Osteocyte (in vitro differentiated cells): ENCODE measurements around the gene TNK2. TPM values are rescaled to one million over a fixed set of nuclear protein-coding genes. Genes with fewer than 3 reads are reported as not detected.

ENCODE experiments used
- DNase-seq: peaks from one replicate; pipeline ENCODE4 v3.0.0; 2021; ENCODE audit warnings: mixed read lengths; ENCODE audit not compliant: unreplicated experiment; ENCODE audit errors: extremely low spot score
- H3K27ac Mint-ChIP-seq: one replicate; pipeline ENCODE4 v1.8.0; 2021; ENCODE audit warnings: mild to moderate bottlenecking, mixed read lengths; ENCODE audit not compliant: unreplicated experiment
- H3K27me3 Mint-ChIP-seq: one replicate; pipeline ENCODE4 v1.8.0; 2021; ENCODE audit warnings: mixed read lengths; ENCODE audit not compliant: unreplicated experiment
- H3K36me3 Mint-ChIP-seq: one replicate; pipeline ENCODE4 v1.8.0; 2021; ENCODE audit warnings: mixed read lengths; ENCODE audit not compliant: unreplicated experiment
- H3K4me1 Mint-ChIP-seq: one replicate; pipeline ENCODE4 v1.8.0; 2021; ENCODE audit warnings: mixed read lengths; ENCODE audit not compliant: unreplicated experiment
- H3K4me3 Mint-ChIP-seq: one replicate; pipeline ENCODE4 v1.8.0; 2021; ENCODE audit warnings: mild to moderate bottlenecking, moderate library complexity, mixed read lengths; ENCODE audit not compliant: unreplicated experiment
- H3K9me3 Mint-ChIP-seq: one replicate; pipeline ENCODE4 v1.8.0; 2021; ENCODE audit warnings: mixed read lengths; ENCODE audit not compliant: unreplicated experiment
- CTCF ChIP-seq: fragments of 200-600 bp; sonication (generic); IDR thresholded peaks from 2 replicates; pipeline ENCODE4 v1.5.0; 2021; ENCODE audit warnings: antibody characterized with exemption, mild to moderate bottlenecking, moderate library complexity
- total RNA-seq: library from RNA; stranded (reverse); gene quantifications from 2 replicates; pipeline ENCODE4 v1.2.1, GENCODE V29; 2021

TNK2 gene
- total RNA-seq, 1 donor from 2014 or later: 54.2 TPM

- peaks cover 32% of the 10 kb centered on the region for H3K4me1 Mint-ChIP-seq
- H3K36me3 Mint-ChIP-seq: no peaks in the 10 kb centered on the region
- H3K4me3 Mint-ChIP-seq: no peak overlapping the region
- H3K9me3 Mint-ChIP-seq: no peaks in the 10 kb centered on the region
- H3K27me3 Mint-ChIP-seq: no peaks in the 10 kb centered on the region
- no peak for TF ChIP-seq CTCF
- DNase-seq: no peak
- no peak overlapping the region for H3K27ac Mint-ChIP-seq
Observed at GRCh38 chr3:195888981-195889869, 19.1 kb downstream of the TNK2 start.

- Mint-ChIP-seq H3K4me1 (peaks cover 24% of the 10 kb centered on the region), H3K36me3 (peaks cover 2% of the 10 kb centered on the region), H3K27ac (no peak overlapping the region), H3K27me3 (no peaks in the 10 kb centered on the region), H3K9me3 (no peaks in the 10 kb centered on the region), H3K4me3 (no peak overlapping the region)
- no peak for TF ChIP-seq CTCF
- DNase-seq: no peak
Observed at GRCh38 chr3:195888311-195888761, 20.0 kb downstream of the TNK2 start.

GRCh38 chr3:195887670-195888069, 20.7 kb downstream of the TNK2 start:
- DNase-seq: no peak
- Mint-ChIP-seq H3K36me3 (peaks cover 4% of the 10 kb centered on the region), H3K9me3 (no peaks in the 10 kb centered on the region), H3K27ac (no peak overlapping the region), H3K4me1 (peaks cover 17% of the 10 kb centered on the region), H3K27me3 (no peaks in the 10 kb centered on the region), H3K4me3 (no peak overlapping the region)
- no peak for TF ChIP-seq CTCF

GRCh38 chr3:195886181-195887141, 21.9 kb downstream of the TNK2 start:
- H3K27me3 Mint-ChIP-seq: no peaks in the 10 kb centered on the region
- no peak overlapping the region for H3K27ac Mint-ChIP-seq
- H3K4me3 Mint-ChIP-seq: no peak overlapping the region
- H3K4me1 Mint-ChIP-seq: peaks cover 11% of the 10 kb centered on the region
- no peak for TF ChIP-seq CTCF
- H3K36me3 Mint-ChIP-seq: peaks cover 4% of the 10 kb centered on the region
- DNase-seq: no peak
- no peaks in the 10 kb centered on the region for H3K9me3 Mint-ChIP-seq
